ENCODE data around the gene TMEM266.
A peak's percentile ranks its signal among the peaks of the same experiment; 100 is the strongest.

Gene TMEM266

GRCh38 chr15:76162036-76162398 lies 102.2 kb downstream of the TMEM266 start:
- DNase-seq (ENCODE audit: low read depth) = no peak

- no peak for DNase-seq (ENCODE audit: low read depth)
Observed at GRCh38 chr15:76162784-76163456, 103.1 kb downstream of the TMEM266 start.

GRCh38 chr15:76163457-76164295 lies 103.9 kb downstream of the TMEM266 start:
- peak; percentile 92 for DNase-seq (ENCODE audit: low read depth)

- no peak for DNase-seq (ENCODE audit: low read depth)
Observed at GRCh38 chr15:76164602-76165001, 104.8 kb downstream of the TMEM266 start.

GRCh38 chr15:76165951-76166350 lies 106.2 kb downstream of the TMEM266 start:
- no peak for DNase-seq (ENCODE audit: low read depth)

GRCh38 chr15:76168237-76168984 lies 108.6 kb downstream of the TMEM266 start:
- DNase-seq (ENCODE audit: low read depth) = peak; percentile 35

GRCh38 chr15:76169018-76169417 lies 109.2 kb downstream of the TMEM266 start:
- no peak for DNase-seq (ENCODE audit: low read depth)

- peak; percentile 12 for DNase-seq (ENCODE audit: low read depth)
Observed at GRCh38 chr15:76169911-76170800, 110.4 kb downstream of the TMEM266 start.

GRCh38 chr15:76172782-76173181 lies 113.0 kb downstream of the TMEM266 start:
- DNase-seq (ENCODE audit: low read depth) = no peak

- no peak for DNase-seq (ENCODE audit: low read depth)
Observed at GRCh38 chr15:76173317-76173834, 113.6 kb downstream of the TMEM266 start.

GRCh38 chr15:76174654-76175053 lies 114.9 kb downstream of the TMEM266 start:
- DNase-seq (ENCODE audit: low read depth) = no peak

- DNase-seq (ENCODE audit: low read depth) = no peak
Observed at GRCh38 chr15:76175442-76175841, 115.7 kb downstream of the TMEM266 start.

GRCh38 chr15:76176059-76176458 lies 116.3 kb downstream of the TMEM266 start:
- no peak for DNase-seq (ENCODE audit: low read depth)

GRCh38 chr15:76176487-76177085 lies 116.8 kb downstream of the TMEM266 start:
- DNase-seq (ENCODE audit: low read depth) = no peak

- peak; percentile 92 for DNase-seq (ENCODE audit: low read depth)
Observed at GRCh38 chr15:76177491-76178040, 117.8 kb downstream of the TMEM266 start.

GRCh38 chr15:76178296-76179000 lies 118.7 kb downstream of the TMEM266 start:
- no peak for DNase-seq (ENCODE audit: low read depth)

GRCh38 chr15:76179023-76179422 lies 119.2 kb downstream of the TMEM266 start:
- no peak for DNase-seq (ENCODE audit: low read depth)

- DNase-seq (ENCODE audit: low read depth) = no peak
Observed at GRCh38 chr15:76180321-76180720, 120.5 kb downstream of the TMEM266 start.

- no peak for DNase-seq (ENCODE audit: low read depth)
Observed at GRCh38 chr15:76181705-76182107, 121.9 kb downstream of the TMEM266 start.

Data from fibroblast of gingiva (primary cell).